H9 (cell line): ENCODE data around the gene GPR141. TPM values are rescaled to one million over a fixed set of nuclear protein-coding genes. Genes with fewer than 3 reads are reported as not detected.

Experiments used
- DNase-seq: peaks from one replicate; pipeline ENCODE4 v3.0.0-alpha.2; 2017
- H2AFZ ChIP-seq: one replicate; pipeline ENCODE4 v1.6.1; 2013; ENCODE audit warnings: mild to moderate bottlenecking, low read length, control low read depth, moderate library complexity
- H2AK5ac ChIP-seq: 2 replicates; pipeline ENCODE4 v1.6.1; 2013; ENCODE audit warnings: low read length, control low read depth, mixed read lengths; ENCODE audit not compliant: insufficient read length
- H2BK120ac ChIP-seq: one replicate; pipeline ENCODE4 v1.6.1; 2013; ENCODE audit warnings: low read depth, mild to moderate bottlenecking, low read length, control low read depth, inconsistent platforms; ENCODE audit not compliant: poor library complexity, severe bottlenecking
- H2BK12ac ChIP-seq: 2 replicates; pipeline ENCODE4 v1.6.1; 2013; ENCODE audit warnings: low read length, control low read depth, mixed read lengths, low read depth; ENCODE audit not compliant: insufficient read length
- H2BK15ac ChIP-seq: 2 replicates; pipeline ENCODE4 v1.6.1; 2013; ENCODE audit warnings: low read depth, low read length, control low read depth
- H2BK20ac ChIP-seq: one replicate; pipeline ENCODE4 v1.6.1; 2013; ENCODE audit warnings: low read depth, mild to moderate bottlenecking, low read length, control low read depth, inconsistent platforms; ENCODE audit not compliant: poor library complexity, severe bottlenecking
- H2BK5ac ChIP-seq: 2 replicates; pipeline ENCODE4 v1.6.1; 2013; ENCODE audit warnings: low read length, control low read depth, mixed read lengths; ENCODE audit not compliant: insufficient read length
- H3K14ac ChIP-seq: 2 replicates; pipeline ENCODE4 v1.6.1; 2013; ENCODE audit warnings: low read length, control low read depth; ENCODE audit not compliant: insufficient read depth
- H3K18ac ChIP-seq: 2 replicates; pipeline ENCODE4 v1.6.1; 2013; ENCODE audit warnings: low read depth, mild to moderate bottlenecking, mixed read lengths, low read length, control low read depth; ENCODE audit not compliant: insufficient read length
- H3K23ac ChIP-seq: 2 replicates; pipeline ENCODE4 v1.6.1; 2013; ENCODE audit warnings: low read length, control low read depth, mixed read lengths, low read depth; ENCODE audit not compliant: insufficient read length
- H3K23me2 ChIP-seq: 2 replicates; pipeline ENCODE4 v1.6.1; 2013; ENCODE audit warnings: low read depth, mild to moderate bottlenecking, mixed read lengths, low read length, control low read depth; ENCODE audit not compliant: insufficient read length, poor library complexity, severe bottlenecking
- H3K27ac ChIP-seq: 2 replicates; pipeline ENCODE4 v1.5.1; 2013; ENCODE audit warnings: low read length, control low read depth, mixed read lengths, low read depth; ENCODE audit not compliant: insufficient read length
- H3K27me3 ChIP-seq: 2 replicates; pipeline ENCODE4 v1.6.1; 2013; ENCODE audit warnings: low read length, control low read depth, inconsistent platforms; ENCODE audit not compliant: insufficient read depth
- H3K4ac ChIP-seq: 2 replicates; pipeline ENCODE4 v1.6.1; 2013; ENCODE audit warnings: low read depth, mild to moderate bottlenecking, control low read depth, inconsistent platforms, low read length, moderate library complexity
- H3K4me1 ChIP-seq: 2 replicates; pipeline ENCODE4 v1.6.1; 2013; ENCODE audit warnings: low read length, control low read depth, inconsistent platforms; ENCODE audit not compliant: insufficient read depth
- H3K4me2 ChIP-seq: 2 replicates; pipeline ENCODE4 v1.6.1; 2013; ENCODE audit warnings: low read length, control low read depth, mixed read lengths; ENCODE audit not compliant: insufficient read length, insufficient read depth
- H3K56ac ChIP-seq: 2 replicates; pipeline ENCODE4 v1.6.1; 2013; ENCODE audit warnings: low read depth, mild to moderate bottlenecking, mixed read lengths, low read length, control low read depth; ENCODE audit not compliant: insufficient read length
- H3K79me1 ChIP-seq: 2 replicates; pipeline ENCODE4 v1.6.1; 2013; ENCODE audit warnings: low read depth, mild to moderate bottlenecking, moderate library complexity, low read length, control low read depth, inconsistent platforms; ENCODE audit not compliant: insufficient read depth, poor library complexity, severe bottlenecking
- H3K79me2 ChIP-seq: 2 replicates; pipeline ENCODE4 v1.6.1; 2013; ENCODE audit warnings: low read length, control low read depth, inconsistent platforms; ENCODE audit not compliant: insufficient read depth
- H3K9ac ChIP-seq: 2 replicates; pipeline ENCODE4 v1.6.1; 2013; ENCODE audit warnings: low read length, control low read depth, mixed read lengths; ENCODE audit not compliant: insufficient read length; ENCODE audit errors: extremely low read depth
- H3K9me3 ChIP-seq: one replicate; pipeline ENCODE4 v1.6.1; 2013; ENCODE audit warnings: low read depth, low read length, inconsistent platforms; ENCODE audit not compliant: control insufficient read depth
- H3T11ph ChIP-seq: one replicate; pipeline ENCODE4 v1.6.1; 2013; ENCODE audit warnings: mild to moderate bottlenecking, low read length, control low read depth, inconsistent platforms
- H4K20me1 ChIP-seq: one replicate; pipeline ENCODE4 v1.6.1; 2013; ENCODE audit not compliant: control insufficient read depth, insufficient read length, insufficient read depth
- H4K5ac ChIP-seq: 2 replicates; pipeline ENCODE4 v1.6.1; 2013; ENCODE audit warnings: low read depth, mild to moderate bottlenecking, mixed read lengths, low read length, control low read depth; ENCODE audit not compliant: insufficient read length
- H4K8ac ChIP-seq: replicated peaks from 2 replicates; pipeline ENCODE4 v1.6.1; 2013; ENCODE audit warnings: low read length, control low read depth, mixed read lengths, low read depth; ENCODE audit not compliant: insufficient read length
- H4K91ac ChIP-seq: 2 replicates; pipeline ENCODE4 v1.6.1; 2013; ENCODE audit warnings: low read depth, mild to moderate bottlenecking, moderate library complexity, mixed read lengths, low read length, control low read depth; ENCODE audit not compliant: insufficient read length
- H3K27ac Mint-ChIP-seq, 3 experiments: 2 replicates in 2 of 3; 3 replicates in 1 of 3; pipeline ENCODE4 v1.8.0; 2020 to 2021; ENCODE audit warnings: mixed read lengths in 3 of 3, mild to moderate bottlenecking in 1 of 3, moderate library complexity in 1 of 3
- H3K27me3 Mint-ChIP-seq: 2 replicates; pipeline ENCODE4 v1.8.0; 2021; ENCODE audit warnings: low read depth, mild to moderate bottlenecking, moderate library complexity, mixed read lengths
- H3K36me3 Mint-ChIP-seq, 3 experiments: 2 replicates in 2 of 3; 3 replicates in 1 of 3; pipeline ENCODE4 v1.8.0; 2020 to 2021; ENCODE audit warnings: low read depth in 3 of 3, mixed read lengths in 3 of 3; ENCODE audit not compliant: insufficient read depth in 1 of 3
- H3K4me1 Mint-ChIP-seq, 2 experiments: 2 replicates each; pipeline ENCODE4 v1.8.0; 2020; ENCODE audit warnings: mixed read lengths in 2 of 2
- H3K4me3 Mint-ChIP-seq, 2 experiments: 2 replicates in 1 of 2; 3 replicates in 1 of 2; pipeline ENCODE4 v1.8.0; 2020 to 2021; ENCODE audit warnings: mild to moderate bottlenecking in 2 of 2, mixed read lengths in 2 of 2, moderate library complexity in 1 of 2
- H3K9me3 Mint-ChIP-seq, 2 experiments: 2 replicates in 1 of 2; 3 replicates in 1 of 2; pipeline ENCODE4 v1.8.0; 2020; ENCODE audit warnings: mild to moderate bottlenecking in 2 of 2, mixed read lengths in 2 of 2, moderate library complexity in 1 of 2
- WGBS: extraction: QIAGEN DNeasy Blood & Tissue Kit; methylation state at CpG from one replicate; pipeline ENCODE4 v1.1.7; 2013; ENCODE audit warnings: missing lambda C conversion rate, low lambda C conversion rate, mixed read lengths; ENCODE audit not compliant: insufficient read length; ENCODE audit errors: extremely low coverage; 5-methylcytosine and 5-hydroxymethylcytosine counted together
- total RNA-seq: library from RNA; stranded (reverse); gene quantifications from 2 replicates; pipeline ENCODE4 v1.2.1, GENCODE V29; 2021
- TF ChIP-seq, protein P1 (sequence below): fragments of 200-600 bp; sonication (generic); conservative IDR thresholded peaks from 3 replicates; pipeline ENCODE4 v1.8.0; 2021; ENCODE audit warnings: antibody characterized with exemption, mild to moderate bottlenecking

Gene GPR141
- total RNA-seq, 1 experiment from 2014 or later = 0.50 TPM

DNA sequence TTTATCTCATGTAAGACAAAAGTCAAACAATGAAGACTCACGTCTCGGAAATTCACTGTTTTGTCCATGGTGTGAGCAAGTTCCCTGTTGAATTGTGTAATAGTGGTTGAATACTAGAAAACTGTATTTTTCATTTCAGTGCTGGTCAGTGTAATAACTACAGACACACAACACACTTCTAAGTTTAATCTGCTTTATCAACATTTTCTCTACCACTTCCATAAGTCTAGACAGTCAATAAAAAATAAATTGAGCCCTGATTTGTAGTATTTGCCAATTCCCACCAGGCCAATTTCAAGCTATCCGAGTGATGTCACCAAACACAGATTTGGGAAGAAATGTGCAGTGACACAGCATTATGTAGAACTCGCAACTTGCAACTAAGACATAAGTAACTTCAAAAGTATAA, 81.9 kb downstream of the GPR141 start:
- Mint-ChIP-seq H3K36me3 (no peaks in the 10 kb centered on the region; a peak in 3 of 7 replicates), H3K4me3 (no peak overlapping the region), H3K4me1 (peaks cover 0 to 3% of the 10 kb centered on the region in 2 experiments; a peak in 1 of 4 replicates), H3K9me3 (peaks cover 4 to 5% of the 10 kb centered on the region in 2 experiments; a peak in 3 of 5 replicates), H3K27me3 (no peaks in the 10 kb centered on the region), H3K27ac (no peak overlapping the region)
- Histone ChIP-seq H2BK5ac (no peak overlapping the region), H3K27me3 (no peaks in the 10 kb centered on the region), H2BK15ac (no peak overlapping the region), H3K23me2 (no peaks in the 10 kb centered on the region), H3K4ac (no peak overlapping the region), H3K4me2 (no peak overlapping the region), H2BK12ac (no peak overlapping the region), H3K18ac (no peak overlapping the region), H3K23ac (no peak overlapping the region), H4K8ac (no peak overlapping the region), H2BK120ac (no peak overlapping the region), H3T11ph (no peak overlapping the region), H3K9ac (no peak overlapping the region), H3K14ac (no peak overlapping the region), H4K5ac (no peak overlapping the region), H3K79me2 (no peaks in the 10 kb centered on the region), H3K4me1 (no peaks in the 10 kb centered on the region), H3K9me3 (no peaks in the 10 kb centered on the region), H3K27ac (no peak overlapping the region), H3K79me1 (no peaks in the 10 kb centered on the region), H4K20me1 (no peaks in the 10 kb centered on the region), H2BK20ac (no peak overlapping the region), H2AK5ac (no peak overlapping the region), H2AFZ (no peak overlapping the region), H3K56ac (no peak overlapping the region), H4K91ac (no peak overlapping the region)
- whole genome bisulfite sequencing = no CpG with 5 or more reads among the region's 4 CpGs
- TF ChIP-seq, protein P1, sequence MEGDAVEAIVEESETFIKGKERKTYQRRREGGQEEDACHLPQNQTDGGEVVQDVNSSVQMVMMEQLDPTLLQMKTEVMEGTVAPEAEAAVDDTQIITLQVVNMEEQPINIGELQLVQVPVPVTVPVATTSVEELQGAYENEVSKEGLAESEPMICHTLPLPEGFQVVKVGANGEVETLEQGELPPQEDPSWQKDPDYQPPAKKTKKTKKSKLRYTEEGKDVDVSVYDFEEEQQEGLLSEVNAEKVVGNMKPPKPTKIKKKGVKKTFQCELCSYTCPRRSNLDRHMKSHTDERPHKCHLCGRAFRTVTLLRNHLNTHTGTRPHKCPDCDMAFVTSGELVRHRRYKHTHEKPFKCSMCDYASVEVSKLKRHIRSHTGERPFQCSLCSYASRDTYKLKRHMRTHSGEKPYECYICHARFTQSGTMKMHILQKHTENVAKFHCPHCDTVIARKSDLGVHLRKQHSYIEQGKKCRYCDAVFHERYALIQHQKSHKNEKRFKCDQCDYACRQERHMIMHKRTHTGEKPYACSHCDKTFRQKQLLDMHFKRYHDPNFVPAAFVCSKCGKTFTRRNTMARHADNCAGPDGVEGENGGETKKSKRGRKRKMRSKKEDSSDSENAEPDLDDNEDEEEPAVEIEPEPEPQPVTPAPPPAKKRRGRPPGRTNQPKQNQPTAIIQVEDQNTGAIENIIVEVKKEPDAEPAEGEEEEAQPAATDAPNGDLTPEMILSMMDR = no peak
- DNase-seq = no peak
